Uterus (tissue), 4 donors: ENCODE data around the gene KCNAB1. TPM values are rescaled to one million over a fixed set of nuclear protein-coding genes. Genes with fewer than 3 reads are reported as not detected.

Experiments
- DNase-seq, 2 donors: peaks; one replicate each; pipeline ENCODE4 v3.0.0-alpha.2; 2019 to 2020
- H3K27ac ChIP-seq, 2 donors: fragments of 200-600 bp; sonication (generic); 1 replicate in 1 of 2; 2 replicates in 1 of 2; pipeline ENCODE4 v1.5.1; 2016 to 2018
- H3K27me3 ChIP-seq, 2 donors: fragments of 200-600 bp; sonication (generic); one replicate each; pipeline ENCODE4 v1.5.1; 2018 to 2019; ENCODE audit warnings: control low read depth in 1 of 2
- H3K36me3 ChIP-seq, 2 donors: fragments of 200-600 bp; sonication (generic); one replicate each; pipeline ENCODE4 v1.5.1; 2019; ENCODE audit warnings: control low read depth in 1 of 2
- H3K4me1 ChIP-seq, 2 donors: fragments of 200-600 bp; sonication (generic); one replicate each; pipeline ENCODE4 v1.5.1; 2018 to 2019; ENCODE audit warnings: control low read depth in 1 of 2
- H3K4me3 ChIP-seq, 2 donors: fragments of 200-600 bp; sonication (generic); 1 replicate in 1 of 2; 2 replicates in 1 of 2; pipeline ENCODE4 v1.5.1; 2018 to 2019; ENCODE audit warnings: mild to moderate bottlenecking in 1 of 2
- H3K9me3 ChIP-seq, 2 donors: fragments of 200-600 bp; sonication (generic); one replicate each; pipeline ENCODE4 v1.5.1; 2019; ENCODE audit warnings: control low read depth in 1 of 2
- CTCF ChIP-seq, 4 experiments: fragments of 200-600 bp in 2 of 4; fragments of 450-650 bp in 2 of 4; sonication (generic) in 2 of 4; IDR thresholded peaks; one replicate each; pipeline ENCODE4 v1.5.1; 2016 to 2019; ENCODE audit warnings: antibody characterized with exemption in 4 of 4, mild to moderate bottlenecking in 2 of 4, moderate library complexity in 1 of 4
- POLR2A ChIP-seq, 2 donors: fragments of 450-650 bp; IDR thresholded peaks; one replicate each; pipeline ENCODE4 v1.6.1; 2016; ENCODE audit warnings: antibody characterized with exemption in 2 of 2, mild to moderate bottlenecking in 1 of 2, moderate library complexity in 1 of 2
- intact Hi-C: fragments of 100-400 bp; cut with DNase I; formaldehyde crosslinking; loops from one replicate; pipeline ENCODE4 v1.15.1; 2023; ENCODE audit warnings: low total_unique reads
- total RNA-seq, 4 donors: library from RNA; depleted of rRNA in 3 of 4; stranded (reverse); fragments of >200 nt in 3 of 4; gene quantifications; one replicate each; pipeline versions ENCODE4 v1.1.0 to v1.2.4, GENCODE V29; 2014 to 2023
- donor health status: DM: yes; HTN: yes; CAD: no.

KCNAB1 gene
- total RNA-seq, 4 donors from 2014 or later = 1.3 to 12.8 (median 6.8) TPM

- no peaks in the 10 kb centered on the region for H3K27me3 ChIP-seq
- TF ChIP-seq POLR2A (IDR thresholded peaks at IDR 0.05) (no peak), CTCF (IDR thresholded peaks at IDR 0.05) (no peak)
- no peaks in the 10 kb centered on the region for H3K36me3 ChIP-seq
- no peak overlapping the region for H3K27ac ChIP-seq
- H3K9me3 ChIP-seq = no peaks in the 10 kb centered on the region
- intact Hi-C loops = no loop called here
- no peak for DNase-seq
- H3K4me1 ChIP-seq = no peaks in the 10 kb centered on the region
- no peak overlapping the region for H3K4me3 ChIP-seq
Measured at GRCh38 chr3:156429125-156429524, 308.7 kb downstream of the KCNAB1 start.

- Histone ChIP-seq H3K4me3 (no peak overlapping the region), H3K9me3 (no peaks in the 10 kb centered on the region), H3K4me1 (no peaks in the 10 kb centered on the region), H3K27me3 (no peaks in the 10 kb centered on the region), H3K36me3 (no peaks in the 10 kb centered on the region), H3K27ac (no peak overlapping the region)
- no peak for DNase-seq
- intact Hi-C loops = no loop called here
- TF ChIP-seq CTCF (IDR thresholded peaks at IDR 0.05) = no peak
- no peak for TF ChIP-seq POLR2A (IDR thresholded peaks at IDR 0.05)
Measured at GRCh38 chr3:156431334-156432124, 311.2 kb downstream of the KCNAB1 start.

GRCh38 chr3:156432563-156432962 is 312.2 kb downstream of the KCNAB1 start:
- H3K9me3 ChIP-seq = no peaks in the 10 kb centered on the region
- intact Hi-C loops = no loop called here
- no peak overlapping the region for H3K4me3 ChIP-seq
- no peak overlapping the region for H3K27ac ChIP-seq
- no peaks in the 10 kb centered on the region for H3K36me3 ChIP-seq
- H3K27me3 ChIP-seq = no peaks in the 10 kb centered on the region
- DNase-seq = no peak
- H3K4me1 ChIP-seq = no peaks in the 10 kb centered on the region
- TF ChIP-seq POLR2A (IDR thresholded peaks at IDR 0.05) (no peak), CTCF (IDR thresholded peaks at IDR 0.05) (no peak)

GRCh38 chr3:156433138-156433537 is 312.8 kb downstream of the KCNAB1 start:
- intact Hi-C loops = no loop called here
- TF ChIP-seq CTCF (IDR thresholded peaks at IDR 0.05) = no peak
- no peak for TF ChIP-seq POLR2A (IDR thresholded peaks at IDR 0.05)
- no peaks in the 10 kb centered on the region for H3K9me3 ChIP-seq
- no peak overlapping the region for H3K4me3 ChIP-seq
- H3K27me3 ChIP-seq = no peaks in the 10 kb centered on the region
- H3K27ac ChIP-seq = no peak overlapping the region
- no peaks in the 10 kb centered on the region for H3K36me3 ChIP-seq
- no peak for DNase-seq
- no peaks in the 10 kb centered on the region for H3K4me1 ChIP-seq

GRCh38 chr3:156433910-156434309 is 313.5 kb downstream of the KCNAB1 start:
- Histone ChIP-seq H3K27me3 (no peaks in the 10 kb centered on the region), H3K27ac (no peak overlapping the region)
- no peak for TF ChIP-seq CTCF (IDR thresholded peaks at IDR 0.05)
- TF ChIP-seq POLR2A (IDR thresholded peaks at IDR 0.05) = no peak

More at GRCh38 chr3:156433910-156434309, 313.5 kb downstream of the KCNAB1 start:
- no peaks in the 10 kb centered on the region for H3K9me3 ChIP-seq
- no peak for DNase-seq
- no peaks in the 10 kb centered on the region for H3K36me3 ChIP-seq
- no peaks in the 10 kb centered on the region for H3K4me1 ChIP-seq
- H3K4me3 ChIP-seq = no peak overlapping the region
- intact Hi-C loops = no loop called here
